Prostate gland (tissue), 2 donors: ENCODE measurements around the gene KCNQ5. TPM values are rescaled to one million over a fixed set of nuclear protein-coding genes. Genes with fewer than 3 reads are reported as not detected.
A peak's percentile ranks its signal among the peaks of the same experiment; 100 is the strongest.
"Not testable (repeated sequence)": the region's sequence is repeated elsewhere in the genome, so short reads cannot be mapped to it uniquely, and the experiment has no call there.

Source experiments
- DNase-seq: peaks from one replicate; pipeline ENCODE4 v3.0.0-alpha.2; 2019; ENCODE audit warnings: low spot score
- H3K27ac ChIP-seq, 2 donors: fragments of 200-600 bp; sonication (generic); 2 replicates each; pipeline ENCODE4 v1.5.1; 2017 to 2019
- H3K27me3 ChIP-seq: fragments of 200-600 bp; sonication (generic); replicated peaks from 2 replicates; pipeline ENCODE4 v1.5.1; 2019; ENCODE audit not compliant: insufficient read depth
- H3K36me3 ChIP-seq, 2 donors: fragments of 200-600 bp; sonication (generic); 1 replicate in 1 of 2; 2 replicates in 1 of 2; pipeline versions ENCODE4 v1.5.1 to v1.8.1; 2017 to 2019
- H3K4me1 ChIP-seq: fragments of 200-600 bp; sonication (generic); replicated peaks from 2 replicates; pipeline ENCODE4 v1.5.1; 2019
- H3K4me3 ChIP-seq, 2 donors: fragments of 200-600 bp; sonication (generic); 2 replicates each; pipeline ENCODE4 v1.5.1; 2017 to 2019
- H3K9me3 ChIP-seq: fragments of 200-600 bp; sonication (generic); 2 replicates; pipeline ENCODE4 v1.5.1; 2017
- CTCF ChIP-seq, 4 experiments: fragments of 200-600 bp in 2 of 4; fragments of 450-650 bp in 2 of 4; sonication (generic) in 2 of 4; IDR thresholded peaks; 1 replicate in 3 of 4; 2 replicates in 1 of 4; pipeline ENCODE4 v1.5.1; 2016 to 2019; ENCODE audit warnings: antibody characterized with exemption in 4 of 4, mild to moderate bottlenecking in 2 of 4, moderate library complexity in 2 of 4
- POLR2A ChIP-seq: fragments of 450-650 bp; IDR thresholded peaks from one replicate; pipeline ENCODE4 v1.6.1; 2016; ENCODE audit warnings: antibody characterized with exemption, mild to moderate bottlenecking
- POLR2AphosphoS5 ChIP-seq: sonication (generic); formaldehyde crosslinking; IDR thresholded peaks from one replicate; pipeline ENCODE4 v1.6.1; 2017; ENCODE audit warnings: antibody characterized with exemption
- WGBS: methylation state at CpG from one replicate; pipeline ENCODE4 v1.1.5; 2018; 5-methylcytosine and 5-hydroxymethylcytosine counted together
- intact Hi-C: fragments of 100-400 bp; cut with DNase I; formaldehyde crosslinking; loops from one replicate; pipeline ENCODE4 v1.14.2; 2022
- total RNA-seq, 2 donors: library from RNA; depleted of rRNA; stranded (reverse); fragments of >200 nt; gene quantifications; one replicate each; pipeline ENCODE4 v1.1.0, GENCODE V29; 2016

Gene KCNQ5
- 1 to 10 TPM; 3.6 to 4.1 TPM for total RNA-seq

GRCh38 chr6:72621291-72622093 lies at the start of gene KCNQ5:
KCNQ5 (plus strand) TSS chr6:72622064.
- TF ChIP-seq CTCF (IDR thresholded peaks at IDR 0.05) (no peak), POLR2A (no peak), POLR2AphosphoS5 (no peak)
- intact Hi-C loops, result loop anchor here (2.0 kb wide), 1 partner anchor 509 kb away; no protein-coding TSS in a partner anchor
- Histone ChIP-seq H3K27ac (no peak within 1 kb of the TSS), H3K4me3 (peak within 1 kb of the TSS; percentile 41 to 43), H3K36me3 (no peaks in the 10 kb centered on the region), H3K4me1 (peaks cover 6% of the 10 kb centered on the region), H3K27me3 (no peaks in the 10 kb centered on the region), H3K9me3 (no peaks in the 10 kb centered on the region)
- under 1% methylated on average over 58 of the region's 58 CpGs for WGBS
- no peak for DNase-seq

- TF ChIP-seq POLR2AphosphoS5 (no peak), CTCF (IDR thresholded peaks at IDR 0.05) (no peak), POLR2A (no peak)
- intact Hi-C loops, result loop anchor here (1.0 kb wide), 1 partner anchor 168 kb away; no protein-coding TSS in a partner anchor
- Histone ChIP-seq H3K27me3 (no peaks in the 10 kb centered on the region), H3K9me3 (no peaks in the 10 kb centered on the region), H3K4me1 (no peaks in the 10 kb centered on the region), H3K4me3 (no peak overlapping the region), H3K27ac (no peak overlapping the region), H3K36me3 (no peaks in the 10 kb centered on the region)
- no peak for DNase-seq
- WGBS, result 81% methylated on average over 2 of the region's 2 CpGs
Observed at GRCh38 chr6:72579865-72580264, 42.0 kb upstream of the KCNQ5 start.

- 26% methylated on average over 6 of the region's 6 CpGs for WGBS
- peak in 2 of 4 experiments; percentile 17 to 24 for TF ChIP-seq CTCF (IDR thresholded peaks at IDR 0.05)
- no peak for TF ChIP-seq POLR2A
- no peak for TF ChIP-seq POLR2AphosphoS5
- no peaks in the 10 kb centered on the region for H3K9me3 ChIP-seq
- intact Hi-C loops, result loop anchor here (1.0 kb wide), 1 partner anchor 168 kb away; no protein-coding TSS in a partner anchor
- no peak for DNase-seq
- H3K4me3 ChIP-seq, result no peak overlapping the region
- no peaks in the 10 kb centered on the region for H3K4me1 ChIP-seq
- H3K27ac ChIP-seq, result no peak overlapping the region
- no peaks in the 10 kb centered on the region for H3K36me3 ChIP-seq
- H3K27me3 ChIP-seq, result no peaks in the 10 kb centered on the region
Observed at GRCh38 chr6:72580281-72580940, 41.5 kb upstream of the KCNQ5 start.

GRCh38 chr6:72580950-72581349 lies 40.9 kb upstream of the KCNQ5 start:
- not testable (repeated sequence) for H3K27me3 ChIP-seq, H3K4me1 ChIP-seq, H3K4me3 ChIP-seq, H3K36me3 ChIP-seq, DNase-seq, H3K27ac ChIP-seq, H3K9me3 ChIP-seq
- intact Hi-C loops, result loop anchor here (1.0 kb wide), 1 partner anchor 169 kb away; no protein-coding TSS in a partner anchor
- 91% methylated on average over 2 of the region's 2 CpGs for WGBS

GRCh38 chr6:72588155-72588554 lies 33.7 kb upstream of the KCNQ5 start:
- no peaks in the 10 kb centered on the region for H3K4me1 ChIP-seq
- DNase-seq, result no peak
- H3K27ac ChIP-seq, result no peak overlapping the region
- intact Hi-C loops, result no loop called here
- WGBS, result 94% methylated on average over 7 of the region's 7 CpGs
- no peaks in the 10 kb centered on the region for H3K36me3 ChIP-seq
- TF ChIP-seq POLR2AphosphoS5 (no peak), POLR2A (no peak), CTCF (IDR thresholded peaks at IDR 0.05) (no peak)
- no peak overlapping the region for H3K4me3 ChIP-seq
- H3K9me3 ChIP-seq, result no peaks in the 10 kb centered on the region
- H3K27me3 ChIP-seq, result no peaks in the 10 kb centered on the region
